ENCODE data around the gene ARSI.

DNA sequence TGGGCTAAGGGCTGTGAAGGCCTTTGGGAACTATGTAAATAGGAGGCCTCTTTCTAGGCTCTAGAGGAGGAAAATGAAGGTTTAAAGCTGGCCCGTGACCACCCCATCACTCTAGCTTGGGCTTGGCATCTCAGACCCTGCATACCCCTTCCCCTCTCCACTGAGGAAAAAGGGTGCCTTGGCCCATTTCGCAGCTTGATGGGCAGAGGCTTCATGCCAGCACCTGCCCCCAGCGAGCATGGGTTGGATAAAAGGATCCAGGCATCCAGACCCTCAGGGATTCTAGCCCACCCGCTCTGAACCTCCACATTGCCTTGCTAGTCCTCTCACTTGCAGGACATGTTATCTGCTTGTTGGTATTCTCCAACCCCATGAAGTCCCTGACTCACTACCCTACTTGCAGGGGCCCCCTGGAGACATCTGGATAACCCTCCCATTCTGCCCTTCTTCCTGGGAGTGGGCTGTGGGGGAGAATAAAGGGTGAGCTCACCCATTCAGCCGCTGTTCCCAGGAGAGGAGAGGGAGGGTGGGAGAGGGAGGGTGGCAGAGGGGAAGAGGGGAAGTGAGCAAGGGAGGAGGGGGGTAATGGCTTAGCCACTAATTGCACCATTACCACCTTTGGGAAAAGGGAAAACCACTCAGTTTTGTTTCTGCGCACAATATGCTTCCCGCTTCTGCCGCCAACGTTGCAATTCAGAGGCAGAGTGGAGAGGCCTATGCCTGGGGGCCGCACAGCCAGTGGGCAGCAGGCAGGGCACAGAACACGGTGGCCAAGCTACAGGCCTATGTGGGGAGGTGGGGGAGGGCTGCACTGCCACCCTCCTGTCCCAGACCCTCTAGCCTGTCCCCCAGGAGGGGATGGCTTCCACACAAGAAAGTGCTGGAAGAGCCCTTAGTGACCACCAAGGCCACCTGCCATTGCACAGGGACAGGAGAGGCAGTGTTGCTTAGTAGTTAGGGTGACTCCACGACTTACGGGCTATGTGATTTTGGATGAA is 11.0 kb downstream of the ARSI start:
- no peak for TF ChIP-seq BHLHE40 (IDR thresholded peaks at IDR 0.05; ENCODE audit: borderline replicate concordance)
- no peak for TF ChIP-seq SP1 (IDR thresholded peaks at IDR 0.05)
- no peak for TF ChIP-seq ELF4 (IDR thresholded peaks at IDR 0.05)
- TF ChIP-seq, protein P1, sequence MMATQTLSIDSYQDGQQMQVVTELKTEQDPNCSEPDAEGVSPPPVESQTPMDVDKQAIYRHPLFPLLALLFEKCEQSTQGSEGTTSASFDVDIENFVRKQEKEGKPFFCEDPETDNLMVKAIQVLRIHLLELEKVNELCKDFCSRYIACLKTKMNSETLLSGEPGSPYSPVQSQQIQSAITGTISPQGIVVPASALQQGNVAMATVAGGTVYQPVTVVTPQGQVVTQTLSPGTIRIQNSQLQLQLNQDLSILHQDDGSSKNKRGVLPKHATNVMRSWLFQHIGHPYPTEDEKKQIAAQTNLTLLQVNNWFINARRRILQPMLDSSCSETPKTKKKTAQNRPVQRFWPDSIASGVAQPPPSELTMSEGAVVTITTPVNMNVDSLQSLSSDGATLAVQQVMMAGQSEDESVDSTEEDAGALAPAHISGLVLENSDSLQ (IDR thresholded peaks at IDR 0.05): no peak
- no peak for TF ChIP-seq SUZ12 (IDR thresholded peaks at IDR 0.05)
- TF ChIP-seq FOXK2 (IDR thresholded peaks at IDR 0.05): no peak
- no peak for TF ChIP-seq NFRKB (IDR thresholded peaks at IDR 0.05)
- no peak for TF ChIP-seq FOXM1 (IDR thresholded peaks at IDR 0.05; ENCODE audit: borderline replicate concordance)
- TF ChIP-seq FOXA1 (IDR thresholded peaks at IDR 0.05): no peak
- TF ChIP-seq ARNT (IDR thresholded peaks at IDR 0.05): no peak
- TF ChIP-seq HDGF (IDR thresholded peaks at IDR 0.05; ENCODE audit: borderline replicate concordance): no peak
- no peak for TF ChIP-seq TARDBP (IDR thresholded peaks at IDR 0.05)
- TF ChIP-seq L3MBTL2 (conservative IDR thresholded peaks at IDR 0.05): no peak
- no peak for TF ChIP-seq ZNF384 (IDR thresholded peaks at IDR 0.05)
